HUES64 (cell line): ENCODE data around the gene MTAP. TPM values are rescaled to one million over a fixed set of nuclear protein-coding genes. Genes with fewer than 3 reads are reported as not detected.

ENCODE experiments used
- H3K27ac ChIP-seq: 2 replicates; pipeline ENCODE4 v1.7.0; 2013; ENCODE audit warnings: low read depth, low read length, inconsistent platforms
- H3K27me3 ChIP-seq: 2 replicates; pipeline ENCODE4 v1.6.1; 2013; ENCODE audit warnings: mild to moderate bottlenecking, low read length; ENCODE audit not compliant: insufficient read depth
- H3K36me3 ChIP-seq: 2 replicates; pipeline ENCODE4 v1.6.1; 2013; ENCODE audit warnings: mild to moderate bottlenecking, low read length; ENCODE audit not compliant: insufficient read depth
- H3K4me1 ChIP-seq: 2 replicates; pipeline ENCODE4 v1.6.1; 2013; ENCODE audit warnings: mild to moderate bottlenecking, low read length, moderate library complexity; ENCODE audit not compliant: insufficient read depth
- H3K4me3 ChIP-seq: 2 replicates; pipeline ENCODE4 v1.5.1; 2013; ENCODE audit warnings: mild to moderate bottlenecking, low read length, moderate library complexity
- H3K9ac ChIP-seq: 2 replicates; pipeline ENCODE4 v1.6.1; 2013; ENCODE audit warnings: mild to moderate bottlenecking, low read depth, low read length
- H3K9me3 ChIP-seq: 2 replicates; pipeline ENCODE4 v1.6.1; 2013; ENCODE audit warnings: low read depth, low read length; ENCODE audit not compliant: insufficient read depth
- WGBS: fragments of 150-250, 120-280 bp; methylation state at CpG from one replicate; pipeline ENCODE4 v1.1.7; 2013; ENCODE audit warnings: missing lambda C conversion rate; 5-methylcytosine and 5-hydroxymethylcytosine counted together
- polyA plus RNA-seq, 2 experiments: library from polyadenylated mRNA; stranded (reverse); fragments of 50-300 nt; gene quantifications; one replicate each; pipeline ENCODE4 v1.2.3, GENCODE V29; 2013

Gene MTAP
- 41.2 TPM for polyA plus RNA-seq (2013, experiment 1 of 2)
- polyA plus RNA-seq (2013, experiment 2 of 2) = 38.2 TPM

- under 1% methylated on average over 48 of the region's 48 CpGs for WGBS
- H3K4me1 ChIP-seq = peaks cover 24% of the 10 kb centered on the region
- H3K27me3 ChIP-seq = peaks cover 37% of the 10 kb centered on the region
- peak within 1 kb of the TSS; percentile 98 for H3K9ac ChIP-seq
- H3K9me3 ChIP-seq = no peaks in the 10 kb centered on the region
- H3K36me3 ChIP-seq = peaks cover 27% of the 10 kb centered on the region
- H3K4me3 ChIP-seq = peak within 1 kb of the TSS; percentile 94
- H3K27ac ChIP-seq = peak within 1 kb of the TSS; percentile 66
Observed at GRCh38 chr9:21802418-21803000, at the start of gene MTAP. Gene MTAP, plus strand, starts transcription at chr9:21802636. Its CDS starts 113 bp downstream, at chr9:21802749.

GRCh38 chr9:21753523-21753922 lies 48.9 kb upstream of the MTAP start:
- H3K27ac ChIP-seq = no peak overlapping the region
- peaks cover 6% of the 10 kb centered on the region; the same call in 1 of the 2 replicates for H3K4me1 ChIP-seq
- no CpG with 5 or more reads among the region's 1 CpG for WGBS
- H3K27me3 ChIP-seq = peaks cover 100% of the 10 kb centered on the region
- H3K9ac ChIP-seq = no peak overlapping the region
- no peak overlapping the region for H3K4me3 ChIP-seq
- no peaks in the 10 kb centered on the region for H3K9me3 ChIP-seq
- H3K36me3 ChIP-seq = no peaks in the 10 kb centered on the region

GRCh38 chr9:21754741-21755140 lies 47.7 kb upstream of the MTAP start:
- no peak overlapping the region for H3K27ac ChIP-seq
- 85% methylated on average over 1 of the region's 2 CpGs for WGBS

DNA sequence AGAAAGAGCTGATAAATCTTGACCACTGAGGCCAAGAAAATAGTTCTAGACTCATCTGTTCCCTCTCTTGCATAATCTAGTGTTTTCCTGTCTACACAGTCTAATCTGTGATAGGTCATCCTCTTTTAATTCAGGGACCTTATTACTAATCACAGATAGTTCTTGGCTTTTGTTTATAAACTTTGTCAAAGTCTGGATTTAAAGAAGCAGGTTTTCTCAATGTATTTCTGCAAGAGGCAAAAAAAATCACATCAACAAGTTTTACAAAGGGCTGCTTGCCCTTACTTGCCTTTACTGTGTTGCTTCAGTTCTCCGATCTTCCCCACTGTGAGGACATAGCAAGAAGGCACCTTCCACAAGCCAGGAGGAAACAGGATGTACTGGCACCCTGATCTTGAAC lies 43.9 kb upstream of the MTAP start:
- H3K9me3 ChIP-seq = no peaks in the 10 kb centered on the region
- H3K27me3 ChIP-seq = peaks cover 98% of the 10 kb centered on the region
- WGBS = 71% methylated on average over 1 of the region's 1 CpG
- no peaks in the 10 kb centered on the region for H3K4me1 ChIP-seq
- no peaks in the 10 kb centered on the region for H3K36me3 ChIP-seq
- H3K27ac ChIP-seq = no peak overlapping the region
- H3K9ac ChIP-seq = no peak overlapping the region
- no peak overlapping the region for H3K4me3 ChIP-seq

More at GRCh38 chr9:21754741-21755140, 47.7 kb upstream of the MTAP start:
- H3K36me3 ChIP-seq = no peaks in the 10 kb centered on the region
- H3K27me3 ChIP-seq = peaks cover 100% of the 10 kb centered on the region
- no peaks in the 10 kb centered on the region for H3K9me3 ChIP-seq
- no peak overlapping the region for H3K9ac ChIP-seq
- no peak overlapping the region for H3K4me3 ChIP-seq
- H3K4me1 ChIP-seq = peaks cover 6% of the 10 kb centered on the region; the same call in 1 of the 2 replicates

GRCh38 chr9:21761309-21761901 lies 41.0 kb upstream of the MTAP start:
- H3K27ac ChIP-seq = no peak overlapping the region
- H3K27me3 ChIP-seq = peaks cover 98% of the 10 kb centered on the region

DNA sequence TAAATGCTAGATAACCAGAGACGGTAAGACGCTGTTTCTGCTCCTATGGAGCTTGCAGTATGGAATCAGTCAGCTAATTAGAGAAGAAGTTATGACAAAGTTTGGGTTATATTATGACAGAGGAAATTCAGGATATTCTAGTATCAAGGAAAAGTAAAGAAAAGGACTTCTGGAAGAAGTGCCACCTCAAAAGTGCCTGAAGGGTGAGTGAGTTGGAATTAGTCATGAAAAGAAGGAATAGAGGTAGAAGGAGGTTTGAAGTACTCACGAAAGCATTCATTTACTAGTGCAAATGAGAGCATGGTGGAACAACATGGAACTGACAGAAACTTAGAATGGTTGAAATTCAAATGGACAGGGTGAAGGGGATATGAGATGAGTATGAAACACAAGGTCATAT lies 40.4 kb upstream of the MTAP start:
- H3K27me3 ChIP-seq = peaks cover 98% of the 10 kb centered on the region
- WGBS = 89% methylated on average over 3 of the region's 3 CpGs

More at GRCh38 chr9:21761309-21761901, 41.0 kb upstream of the MTAP start:
- Histone ChIP-seq H3K9me3 (no peaks in the 10 kb centered on the region), H3K36me3 (no peaks in the 10 kb centered on the region), H3K4me1 (no peaks in the 10 kb centered on the region), H3K4me3 (no peak overlapping the region), H3K9ac (no peak overlapping the region)
- 59% methylated on average over 3 of the region's 4 CpGs for WGBS

DNA sequence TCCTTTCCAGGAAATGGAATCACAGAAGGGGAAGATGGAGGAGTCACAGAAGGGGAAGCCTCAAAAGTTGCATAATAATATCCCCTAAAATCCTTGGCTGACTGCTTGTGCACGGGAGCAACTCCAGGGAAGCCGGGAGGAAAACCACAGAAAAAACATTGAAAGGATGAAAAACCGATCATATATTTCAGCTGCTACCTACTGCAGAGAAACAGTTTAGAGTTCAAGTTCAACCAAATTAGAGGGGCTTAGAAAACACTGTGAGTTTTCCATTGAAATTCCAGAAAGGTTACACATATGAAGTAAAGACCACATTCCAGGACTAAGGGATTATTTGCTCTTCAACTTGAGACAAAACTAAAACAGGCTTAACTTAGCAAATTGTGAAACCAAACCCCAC lies 37.6 kb upstream of the MTAP start:
- WGBS = 78% methylated on average over 3 of the region's 3 CpGs
- peaks cover 97% of the 10 kb centered on the region for H3K27me3 ChIP-seq
- H3K9ac ChIP-seq = no peak overlapping the region
- H3K4me3 ChIP-seq = no peak overlapping the region
- no peaks in the 10 kb centered on the region for H3K9me3 ChIP-seq
- H3K36me3 ChIP-seq = no peaks in the 10 kb centered on the region
- no peaks in the 10 kb centered on the region for H3K4me1 ChIP-seq
- H3K27ac ChIP-seq = no peak overlapping the region

More for the DNA sequence above, 40.4 kb upstream of the MTAP start:
- Histone ChIP-seq H3K4me1 (no peaks in the 10 kb centered on the region), H3K36me3 (no peaks in the 10 kb centered on the region), H3K27ac (no peak overlapping the region), H3K4me3 (no peak overlapping the region), H3K9ac (no peak overlapping the region), H3K9me3 (no peaks in the 10 kb centered on the region)

DNA sequence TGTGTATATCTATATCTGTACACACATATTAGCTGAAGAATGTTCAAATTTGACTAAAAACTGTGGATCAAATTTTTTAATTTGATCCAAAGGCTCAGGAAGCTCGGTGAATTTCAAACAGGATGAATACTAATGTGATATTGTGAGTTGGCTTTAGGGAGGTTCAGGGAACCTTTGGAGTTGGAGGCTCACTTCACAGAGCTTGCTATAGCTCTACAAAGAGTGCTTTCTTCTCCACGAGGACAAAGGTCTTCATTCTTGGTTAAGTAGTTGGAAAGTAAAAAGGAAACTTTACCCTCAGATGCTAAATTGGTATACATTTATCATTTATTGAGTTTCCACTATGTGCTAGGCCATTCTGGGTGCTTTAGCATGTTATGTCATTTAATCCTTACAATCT lies 36.3 kb upstream of the MTAP start:
- Histone ChIP-seq H3K9ac (no peak overlapping the region), H3K27ac (no peak overlapping the region), H3K4me3 (no peak overlapping the region), H3K27me3 (peaks cover 95% of the 10 kb centered on the region), H3K9me3 (no peaks in the 10 kb centered on the region), H3K36me3 (no peaks in the 10 kb centered on the region), H3K4me1 (no peaks in the 10 kb centered on the region)
- WGBS = 85% methylated on average over 1 of the region's 2 CpGs

GRCh38 chr9:21770871-21771560 lies 31.4 kb upstream of the MTAP start:
- H3K27ac ChIP-seq = no peak overlapping the region
- H3K4me3 ChIP-seq = no peak overlapping the region
- peaks cover 89% of the 10 kb centered on the region for H3K27me3 ChIP-seq
- H3K9me3 ChIP-seq = no peaks in the 10 kb centered on the region
- whole genome bisulfite sequencing = 77% methylated on average over 1 of the region's 1 CpG
- H3K4me1 ChIP-seq = no peaks in the 10 kb centered on the region
- no peak overlapping the region for H3K9ac ChIP-seq
- H3K36me3 ChIP-seq = no peaks in the 10 kb centered on the region

- Histone ChIP-seq H3K4me1 (0 out of 2 replicates have a peak, but pooled peaks cover 6% of the 10 kb centered on the region), H3K9ac (no peak overlapping the region), H3K9me3 (no peaks in the 10 kb centered on the region), H3K36me3 (no peaks in the 10 kb centered on the region), H3K4me3 (no peak overlapping the region), H3K27me3 (peaks cover 54% of the 10 kb centered on the region), H3K27ac (no peak overlapping the region)
- WGBS = 94% methylated on average over 1 of the region's 1 CpG
Observed at GRCh38 chr9:21777701-21778100, 24.7 kb upstream of the MTAP start.

GRCh38 chr9:21778304-21778703 lies 24.1 kb upstream of the MTAP start:
- Histone ChIP-seq H3K9ac (no peak overlapping the region), H3K9me3 (no peaks in the 10 kb centered on the region), H3K36me3 (no peaks in the 10 kb centered on the region), H3K27me3 (peaks cover 53% of the 10 kb centered on the region), H3K4me1 (0 out of 2 replicates have a peak, but pooled peaks cover 6% of the 10 kb centered on the region), H3K27ac (no peak overlapping the region), H3K4me3 (no peak overlapping the region)
- 83% methylated on average over 1 of the region's 1 CpG for WGBS
